Esophagus mucosa (tissue), 1 donor: ENCODE data around the gene ABCF2. TPM values are rescaled to one million over a fixed set of nuclear protein-coding genes. Genes with fewer than 3 reads are reported as not detected.
A peak's percentile ranks its signal among the peaks of the same experiment; 100 is the strongest.

Experiments used
- ATAC-seq: fragments of 200-7000 bp; cut with Tn5 transposase; one replicate; pipeline ENCODE4 v1.9.1; 2020
- total RNA-seq: library from RNA; stranded (reverse); gene quantifications from one replicate; pipeline ENCODE4 v1.2.4, GENCODE V29; 2023
- donor health status: DM: yes; HTN: yes; CAD: no.

ABCF2 gene
- total RNA-seq, 1 donor from 2014 or later = 25.7 TPM

DNA sequence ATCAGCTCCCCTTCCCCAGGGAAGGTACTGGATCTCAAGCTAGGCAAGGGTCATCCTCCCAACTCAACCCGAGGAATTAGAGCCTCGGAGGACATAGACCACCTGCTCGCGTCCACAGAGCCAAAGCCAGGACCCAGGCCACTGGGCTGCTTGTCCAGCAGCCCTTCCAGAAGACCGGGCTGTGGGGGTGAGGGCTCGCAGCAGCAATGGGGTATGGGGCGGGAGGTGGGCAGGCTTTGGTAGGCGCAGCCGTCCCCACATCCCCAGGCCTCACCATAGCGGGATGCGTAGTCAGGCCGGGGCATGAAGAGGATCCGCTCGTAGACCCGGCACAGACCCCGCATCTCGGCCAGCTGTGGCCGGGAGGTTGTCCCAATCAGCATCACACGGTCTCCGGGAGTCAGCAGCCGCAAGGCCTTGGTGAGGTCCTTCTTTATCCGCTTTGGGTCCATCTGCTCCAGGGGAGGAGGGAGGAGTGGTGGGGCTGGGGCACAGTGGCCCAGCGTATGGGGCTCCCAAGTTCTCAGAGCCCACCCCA is 34.9 kb downstream of the ABCF2 start:
- no peak for ATAC-seq

DNA sequence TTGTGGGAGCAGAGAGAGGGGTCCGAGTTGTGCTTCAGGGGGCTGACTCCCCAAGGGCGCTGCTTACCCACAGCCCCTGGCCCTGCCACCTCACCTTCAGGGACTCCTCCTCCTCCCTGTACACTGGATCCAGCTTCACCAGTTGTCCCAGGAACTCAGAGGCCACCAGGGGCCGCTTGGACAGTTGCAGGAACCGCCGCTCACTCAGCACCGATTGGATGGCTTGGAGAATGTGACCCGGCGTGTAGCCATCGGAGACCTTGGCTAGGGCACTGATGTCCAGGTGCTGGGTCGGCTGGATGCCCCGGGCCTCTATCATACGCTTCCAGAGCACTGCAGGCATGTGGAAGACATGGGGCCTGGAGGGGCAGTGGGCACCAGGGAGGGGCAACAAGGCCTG is 35.5 kb downstream of the ABCF2 start:
- no peak for ATAC-seq

DNA sequence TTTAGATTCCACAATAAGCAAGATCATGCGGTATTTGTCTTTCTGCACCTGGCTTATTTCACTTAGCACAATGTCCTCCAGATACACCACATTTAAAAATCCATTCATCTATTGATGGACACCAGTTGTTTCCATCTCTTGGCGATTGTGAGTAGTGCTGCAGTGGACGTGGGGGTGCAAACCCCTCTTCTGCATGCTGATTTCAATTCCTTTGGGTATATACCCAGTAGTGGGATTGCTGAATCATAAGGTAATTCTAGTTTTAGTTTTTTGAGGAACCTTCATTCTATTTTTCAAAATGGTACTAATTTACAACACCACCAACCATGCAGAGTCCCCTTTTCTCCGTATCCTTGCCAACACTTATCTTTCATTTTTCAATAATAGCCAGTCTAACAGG is 38.0 kb downstream of the ABCF2 start:
- no peak for ATAC-seq

DNA sequence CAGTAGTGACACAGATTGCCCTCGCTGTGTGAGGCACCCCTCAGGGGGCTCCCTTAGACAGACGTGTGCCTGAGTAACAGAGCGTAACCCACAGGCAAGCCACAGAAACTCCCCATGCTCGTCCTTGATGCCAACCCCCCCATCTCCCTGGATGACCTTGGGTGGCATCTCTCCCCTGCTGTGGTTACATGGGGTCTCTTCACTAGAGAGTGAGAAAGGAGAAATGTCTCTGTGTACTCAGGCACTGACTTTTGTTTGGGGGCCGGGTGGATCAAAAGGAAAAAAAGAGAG is 38.8 kb downstream of the ABCF2 start:
- ATAC-seq = no peak

DNA sequence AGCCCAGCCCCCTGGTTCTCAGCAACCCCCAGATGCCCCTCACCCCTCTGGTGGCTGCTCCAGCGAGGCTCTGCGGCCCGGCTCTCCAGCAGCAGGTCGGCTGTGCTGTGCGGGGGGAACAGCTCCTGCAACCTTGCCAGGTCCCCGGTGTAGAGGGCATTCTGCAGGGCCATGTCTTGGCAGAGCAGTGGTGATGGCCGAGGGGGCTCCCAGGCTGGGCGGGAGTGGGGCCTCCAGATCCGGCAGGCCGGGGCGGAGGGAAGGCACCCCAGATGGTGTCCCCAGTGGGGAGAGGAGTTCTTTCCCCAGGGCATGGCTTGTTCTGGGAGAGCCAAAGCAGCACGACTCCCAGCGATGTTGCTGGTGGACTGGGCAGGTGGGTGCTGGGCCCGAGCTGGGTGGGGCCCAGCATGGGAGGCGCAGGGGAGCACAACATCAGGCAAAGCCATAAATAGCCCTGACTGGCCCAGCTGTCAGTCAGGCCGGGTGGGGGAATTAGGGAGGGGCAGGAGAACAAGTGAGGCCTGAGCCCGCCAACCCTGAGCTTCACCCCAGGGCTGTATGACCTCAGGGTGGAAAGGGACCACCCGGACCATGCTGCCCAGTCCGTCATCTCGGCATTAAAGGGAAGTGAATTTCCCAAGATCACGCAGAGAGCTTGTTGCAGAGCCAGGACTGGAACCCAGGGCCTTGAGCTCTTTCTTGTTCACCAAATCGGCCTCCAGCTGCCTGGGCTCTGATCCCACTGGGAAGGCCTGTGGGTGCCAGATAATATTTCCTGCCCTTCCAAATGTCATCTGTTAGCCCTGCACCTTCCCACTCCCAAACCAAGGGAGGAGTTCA is 39.4 kb downstream of the ABCF2 start:
- no peak for ATAC-seq

DNA sequence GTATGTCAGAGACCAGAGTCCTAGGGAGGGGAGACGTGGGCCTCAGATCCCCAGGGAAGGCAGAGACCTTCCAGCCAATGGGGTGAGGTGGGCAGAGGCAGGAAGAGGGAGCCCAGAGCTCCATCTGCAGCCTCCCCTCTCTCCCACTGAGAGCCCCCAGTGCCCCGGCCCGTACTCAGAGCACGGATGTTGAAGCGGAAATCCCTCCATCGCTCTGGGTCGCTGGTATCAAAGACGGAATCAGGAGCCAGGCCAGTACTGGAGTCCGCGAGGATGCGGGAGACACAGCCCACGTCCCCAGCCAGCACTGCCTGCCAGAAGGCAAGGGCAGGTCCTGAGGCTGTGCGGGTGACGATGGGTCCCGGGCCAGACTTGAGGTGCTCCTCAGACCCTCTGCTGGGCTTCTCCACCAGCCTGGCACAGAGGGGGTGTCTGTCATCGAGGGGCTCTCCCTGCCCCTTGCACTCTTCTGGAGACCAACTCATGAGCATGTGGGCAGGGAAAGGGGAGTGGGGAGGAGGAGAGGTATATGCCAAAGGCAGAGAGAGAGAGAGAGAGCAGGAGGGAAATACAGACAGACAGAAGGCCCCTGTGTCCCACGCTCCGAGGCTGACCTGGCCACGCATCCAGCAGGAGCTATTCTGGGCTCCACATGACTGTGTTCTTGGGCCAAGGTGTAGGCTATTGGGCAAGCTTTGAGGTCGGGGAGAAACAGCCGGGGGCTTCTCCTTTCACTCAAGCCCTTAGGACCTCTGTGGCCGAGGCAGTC is 40.2 kb downstream of the ABCF2 start, which contains the start of gene ASB10:
Gene ASB10, minus strand, starts transcription at position 611 of the 769 bp plus-strand sequence. Its CDS starts 120 bp downstream, at position 491.
- no peak for ATAC-seq

DNA sequence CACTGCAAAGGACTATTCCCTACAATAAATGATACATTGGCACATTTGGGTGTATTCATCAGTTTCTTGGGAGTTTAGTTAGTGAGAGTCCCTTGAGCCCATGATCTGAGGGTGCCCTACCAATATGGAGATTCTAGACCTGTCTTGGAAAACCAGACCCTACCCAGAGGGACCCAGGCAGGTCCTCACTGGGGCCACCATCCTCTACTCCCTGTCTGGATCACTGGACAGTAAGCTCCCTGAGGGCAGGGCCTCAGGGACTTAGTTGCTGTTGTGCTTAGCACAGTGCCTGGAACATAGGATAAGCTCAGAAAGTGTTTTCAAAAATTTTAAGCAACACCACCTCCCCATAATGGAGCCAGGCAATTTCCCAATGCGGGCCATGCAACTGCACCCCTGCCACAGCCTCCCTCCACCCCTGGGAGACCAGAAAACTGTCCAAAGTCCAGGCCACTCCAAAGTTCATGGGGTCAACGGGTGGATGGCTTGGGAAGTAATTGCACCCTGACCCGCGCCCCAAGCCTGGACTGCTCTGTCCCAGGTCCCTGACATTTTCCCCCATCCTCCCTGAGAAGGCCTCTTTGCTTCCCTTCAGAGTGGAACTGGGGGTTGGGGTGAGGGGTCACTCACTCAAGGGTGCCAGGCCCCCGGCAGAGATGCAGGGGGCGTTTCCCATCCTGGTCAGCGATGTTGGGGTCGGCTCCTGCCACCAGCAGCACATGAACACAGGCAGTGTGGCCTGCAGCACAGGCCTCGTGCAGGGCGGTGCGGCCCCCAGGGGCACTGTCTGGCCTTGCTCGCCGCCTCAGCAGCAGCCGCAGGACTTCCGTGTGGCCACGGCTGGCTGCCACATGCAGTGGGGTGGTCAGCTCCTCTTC is 41.0 kb downstream of the ABCF2 start:
- ATAC-seq = no peak

DNA sequence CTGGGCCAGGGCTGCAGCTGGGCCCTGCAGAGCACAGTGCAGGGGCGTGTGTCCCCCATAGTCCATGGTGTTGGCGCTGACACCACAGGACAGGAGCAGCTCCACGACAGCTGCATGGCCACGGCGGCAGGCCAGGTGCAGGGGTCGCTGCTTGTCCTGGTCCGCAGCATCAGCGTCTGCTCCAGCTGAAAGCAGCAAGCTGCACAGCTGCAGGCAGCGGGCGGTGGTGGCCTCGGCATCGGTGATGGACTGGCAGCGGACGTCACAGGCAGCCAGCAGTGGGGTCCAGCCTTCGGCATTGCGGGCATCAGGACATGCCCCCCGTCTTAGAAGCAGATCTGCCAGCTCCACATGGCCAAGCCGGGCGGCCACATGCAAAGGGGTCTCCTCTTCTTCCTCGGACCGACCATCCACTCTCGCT is 46.0 kb downstream of the ABCF2 start:
- ATAC-seq = peak; percentile 12

DNA sequence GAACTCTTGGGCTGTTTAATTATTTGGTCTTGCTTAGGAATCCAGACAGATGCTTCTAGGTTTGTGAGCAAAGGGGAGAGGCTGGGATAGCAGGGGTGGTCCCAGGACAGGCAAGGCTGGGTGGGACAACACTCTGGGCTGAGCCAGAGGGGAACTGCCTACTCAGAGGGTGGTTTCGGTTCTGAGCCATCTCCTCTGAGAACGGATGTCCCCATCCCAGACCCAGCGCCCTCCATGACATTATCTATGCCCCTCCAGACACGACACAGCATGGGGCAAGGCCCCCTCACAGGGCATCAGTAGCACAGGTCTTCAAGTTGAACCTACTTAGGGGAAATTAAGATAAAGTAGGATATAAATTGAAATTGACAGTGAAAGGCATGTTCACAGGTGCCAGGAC is 47.1 kb downstream of the ABCF2 start:
- no peak for ATAC-seq

DNA sequence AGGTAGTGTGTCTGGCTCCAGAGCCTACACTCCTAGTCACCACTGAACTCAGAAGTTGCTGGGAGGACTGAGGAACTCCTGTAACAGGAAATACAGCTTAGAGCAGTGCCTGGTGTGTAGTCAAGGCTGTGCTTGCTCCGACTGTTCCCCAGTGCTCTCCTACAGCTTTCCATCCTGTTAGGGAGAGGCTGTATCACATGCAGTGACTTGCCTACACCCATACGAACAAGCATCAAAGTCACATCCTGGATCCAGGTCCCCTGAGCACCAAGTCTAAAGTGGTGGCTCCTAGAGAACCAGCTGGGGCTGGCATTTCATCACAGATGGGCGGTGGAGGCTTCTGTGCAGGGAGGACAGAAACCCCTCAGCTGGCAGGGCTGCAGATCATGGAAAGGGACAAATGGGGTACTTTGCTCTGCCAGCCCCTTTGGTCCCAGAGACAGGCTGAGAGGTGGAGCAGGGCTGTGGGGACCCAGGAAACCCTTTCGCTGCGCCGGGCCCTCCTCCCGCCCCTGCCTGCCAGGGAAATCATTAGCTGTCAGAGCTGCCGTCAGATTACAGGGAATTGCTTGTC is 47.6 kb downstream of the ABCF2 start:
- ATAC-seq = peak; percentile 46

DNA sequence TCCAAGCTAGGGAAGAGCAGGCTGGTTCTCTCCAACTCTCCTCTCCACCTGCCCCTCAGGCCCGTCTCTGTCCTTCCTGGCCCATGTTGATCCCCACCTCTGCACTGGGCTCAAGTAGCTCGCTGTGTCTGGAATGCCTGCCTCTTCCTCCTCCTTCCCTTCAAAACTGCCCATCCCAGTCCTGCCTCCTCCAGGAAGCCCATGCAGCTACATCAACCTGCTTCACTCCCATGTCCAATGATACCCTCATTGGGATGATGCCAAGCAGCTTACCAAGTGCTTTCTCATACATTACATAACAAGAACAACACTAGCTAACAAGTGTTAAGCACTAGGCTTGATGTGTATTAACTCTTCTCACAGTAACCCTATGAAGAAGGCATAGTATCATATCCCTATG is 48.2 kb downstream of the ABCF2 start:
- ATAC-seq = no peak

DNA sequence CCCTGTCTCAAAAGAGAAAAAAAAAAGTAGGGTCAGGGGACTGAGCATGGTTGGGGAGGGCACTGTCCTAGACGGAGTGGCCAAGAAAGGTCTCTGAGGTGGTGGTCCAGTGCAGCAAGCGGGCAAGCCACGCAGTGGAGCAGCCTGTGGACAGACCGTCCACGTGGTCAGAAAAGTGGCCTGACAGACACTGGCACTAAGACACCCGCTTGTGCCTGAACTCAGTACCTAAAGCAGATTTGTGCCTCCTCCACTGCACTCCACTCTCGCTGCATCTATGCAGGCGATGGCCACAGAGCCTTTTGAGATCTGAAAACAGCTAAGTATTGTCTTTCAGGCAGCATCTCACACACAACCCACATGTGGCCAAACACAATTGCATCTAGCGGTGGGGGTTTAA is 48.8 kb downstream of the ABCF2 start:
- no peak for ATAC-seq

DNA sequence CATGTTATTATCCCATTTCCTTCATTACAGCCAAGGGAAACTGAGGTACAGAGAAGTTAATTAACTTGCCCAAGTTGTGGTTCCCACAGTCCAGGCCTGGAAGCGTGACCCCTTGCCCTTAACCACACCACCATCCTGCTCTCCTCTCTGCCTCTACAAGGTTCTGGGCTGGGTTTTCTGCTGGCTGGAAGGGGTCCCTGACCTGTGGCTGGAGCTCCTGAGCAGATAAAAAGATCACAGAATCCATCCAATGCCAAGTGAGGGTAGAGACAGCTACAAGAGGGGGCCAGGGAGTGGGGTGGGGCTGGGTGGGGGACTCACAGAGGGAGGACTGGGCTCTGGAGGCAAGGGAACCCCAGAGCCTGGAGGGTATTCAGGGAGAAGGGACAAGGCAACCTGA is 49.7 kb downstream of the ABCF2 start:
- ATAC-seq = no peak

DNA sequence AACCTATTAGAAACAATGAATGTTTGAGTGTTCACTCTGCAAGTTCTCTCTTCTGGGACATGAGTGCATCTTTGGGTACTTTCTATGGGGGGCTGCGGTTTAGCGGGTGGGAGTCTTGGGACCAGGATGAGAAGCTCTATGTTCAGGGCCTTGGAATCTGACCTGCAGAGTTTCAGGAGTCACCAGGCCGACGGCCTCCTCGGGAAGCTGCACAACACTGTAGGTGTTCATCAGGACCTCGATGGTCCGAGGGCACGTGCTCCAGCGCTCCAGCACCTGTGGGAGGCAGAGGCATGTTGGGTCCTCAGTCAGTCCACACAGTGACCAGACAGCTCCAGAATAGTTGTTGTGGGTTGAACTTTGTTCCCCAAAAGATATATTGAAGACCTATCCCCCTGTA is 50.6 kb downstream of the ABCF2 start:
- ATAC-seq = no peak

DNA sequence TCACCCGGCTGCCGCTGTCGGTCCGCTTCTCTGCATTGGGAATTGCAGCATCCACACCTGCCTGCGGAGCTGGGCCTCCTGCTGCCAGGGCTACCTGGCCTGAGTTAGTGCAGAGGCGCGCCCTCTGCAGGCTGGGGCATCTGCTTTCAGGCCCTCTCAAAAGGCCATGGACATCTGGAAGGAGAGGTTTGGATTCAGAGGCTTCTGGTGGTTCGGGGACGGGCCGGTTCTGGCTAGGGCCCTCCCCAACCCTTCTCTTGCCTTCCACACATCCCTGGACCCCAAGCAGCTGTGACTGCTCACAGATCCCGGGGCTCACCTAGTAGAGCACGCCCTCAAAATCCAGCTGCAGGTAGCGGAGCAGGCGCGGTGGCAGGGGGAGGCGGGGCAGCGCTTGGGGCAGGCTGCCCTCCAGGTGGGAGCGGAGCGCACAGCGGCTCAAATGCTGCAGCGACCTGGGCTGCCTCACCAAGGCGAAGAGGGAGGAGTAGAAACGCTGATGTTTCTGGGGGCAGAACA is 51.2 kb downstream of the ABCF2 start:
- ATAC-seq = no peak

DNA sequence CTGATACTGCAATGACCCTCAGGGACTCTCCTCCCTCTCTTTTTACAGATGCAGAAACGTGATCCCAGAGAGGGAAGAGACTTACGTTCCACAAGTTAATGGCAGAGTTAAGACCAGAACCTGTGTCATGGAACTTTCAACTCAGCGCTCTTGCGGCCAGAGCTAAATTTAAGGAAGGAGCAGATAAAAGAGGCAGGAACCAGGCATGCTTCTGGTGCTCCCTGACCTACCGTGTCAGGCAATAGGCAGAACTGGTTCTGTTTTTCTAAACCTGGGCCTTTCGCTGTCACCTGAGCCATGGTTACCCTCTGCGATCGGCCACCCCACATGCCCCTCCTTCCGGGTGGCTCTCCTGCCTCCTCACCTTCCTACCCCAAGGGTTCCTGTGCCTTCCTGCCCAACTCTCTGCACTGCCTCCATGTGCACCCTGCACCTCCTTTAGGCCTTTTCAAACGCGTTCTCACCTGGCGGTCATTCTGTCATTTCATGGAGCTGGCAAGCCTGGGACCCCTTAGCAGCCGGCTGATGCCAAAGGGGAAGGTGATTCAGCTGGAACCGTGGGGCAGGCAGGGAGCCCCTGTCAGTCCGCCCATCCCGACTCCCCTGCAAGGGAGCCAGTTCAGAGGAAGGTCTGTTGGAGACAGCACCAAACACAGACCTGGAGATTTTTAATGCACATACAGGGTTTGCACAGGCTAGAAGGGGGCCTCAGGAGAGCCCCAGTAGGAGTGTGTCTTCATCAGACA is 51.8 kb downstream of the ABCF2 start:
- no peak for ATAC-seq

DNA sequence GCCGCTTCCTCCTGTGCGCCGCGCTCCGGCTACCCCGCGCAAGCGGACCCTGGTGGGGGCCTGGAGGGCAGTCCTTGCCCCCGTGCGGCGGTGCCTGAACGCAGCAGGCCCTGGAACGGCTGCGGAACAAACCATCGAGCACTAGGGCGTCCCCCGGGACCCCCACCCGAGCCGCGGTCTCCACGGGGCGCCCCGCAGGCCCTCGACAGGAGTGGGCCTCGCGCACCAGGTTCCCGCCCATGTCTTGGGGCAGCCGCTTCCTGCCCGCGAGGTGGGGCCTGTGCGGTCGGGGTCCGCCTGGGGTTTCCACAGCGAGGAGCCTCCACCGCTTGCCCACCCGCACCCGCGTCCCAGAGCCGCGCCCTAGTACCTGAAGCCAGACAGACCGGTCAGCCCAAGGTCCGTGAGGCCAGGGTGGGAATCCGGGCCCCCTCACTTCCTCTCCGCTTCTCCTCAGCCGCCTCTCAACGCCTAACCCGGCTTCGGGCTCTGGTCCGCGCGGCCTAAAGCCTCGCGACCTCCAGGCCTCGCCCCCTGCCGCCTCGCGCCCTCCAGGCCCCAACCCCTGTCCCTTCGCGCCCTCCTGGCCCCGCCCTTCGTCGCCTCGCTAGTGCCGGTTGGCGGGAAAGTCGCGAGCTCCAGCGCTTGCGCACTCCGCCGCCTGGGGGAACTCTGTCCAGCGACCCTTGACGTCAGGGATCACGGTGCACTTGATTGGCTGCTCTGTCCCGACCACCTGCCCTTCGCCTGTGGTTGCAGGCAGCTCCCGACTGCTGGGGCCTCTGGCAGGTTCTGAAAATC is 52.6 kb downstream of the ABCF2 start:
- ATAC-seq = no peak

DNA sequence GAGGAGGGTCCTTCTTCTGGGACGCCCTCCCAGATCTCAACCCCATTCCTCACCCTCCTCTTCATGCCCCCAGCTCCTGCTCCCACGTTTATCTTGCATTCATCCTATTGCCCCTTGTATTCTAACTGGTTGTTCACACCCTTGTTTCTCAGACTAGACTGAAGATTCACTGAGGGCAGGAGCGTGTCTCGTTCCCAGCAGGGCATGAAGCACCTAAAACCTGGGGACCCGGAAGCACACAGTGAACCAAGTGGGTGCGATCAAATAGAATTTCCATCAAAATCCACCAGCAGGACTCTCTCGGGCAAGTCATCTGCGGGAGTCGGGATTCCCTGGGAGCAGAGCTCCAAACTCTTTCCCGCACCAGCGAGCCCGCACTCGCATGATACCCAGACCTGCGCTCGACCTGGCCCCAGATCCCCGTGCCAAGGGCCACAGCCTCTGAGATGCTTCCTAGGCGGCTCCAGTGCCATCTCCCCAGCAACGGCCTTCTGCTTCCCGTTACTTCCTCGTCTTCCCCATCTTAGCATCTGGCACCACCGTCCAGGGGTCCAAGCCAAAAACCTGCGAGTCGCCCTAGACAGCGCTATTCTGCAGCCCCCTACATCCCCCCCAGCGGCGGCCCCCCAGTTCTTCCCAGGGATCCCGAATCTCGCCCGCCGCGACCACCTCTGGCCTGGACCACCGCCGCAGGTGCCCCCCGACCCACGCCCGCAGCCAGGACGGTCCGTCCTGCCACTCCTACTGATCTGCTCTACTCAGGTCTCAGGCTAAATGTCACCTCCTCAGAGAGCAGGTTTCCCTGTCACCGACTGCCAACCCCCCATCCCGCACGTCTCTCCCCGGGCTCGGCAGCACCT is 53.4 kb downstream of the ABCF2 start:
- ATAC-seq = no peak
